Panc1 (cell line): ENCODE results near the gene DPYD. TPM values are rescaled to one million over a fixed set of nuclear protein-coding genes. Genes with fewer than 3 reads are reported as not detected.

ENCODE experiments used
- ATAC-seq: fragments of 200-7000 bp; cut with Tn5 transposase; 2 replicates; pipeline ENCODE4 v1.9.1; 2020; ENCODE audit warnings: mild to moderate bottlenecking, moderate library complexity
- BruUV-seq: library from RNA; stranded (reverse); fragments of 400-500 nt; replicated peaks from 2 replicates; lab custom pipeline; 2021; lab: Mats Ljungman, UMichigan
- CTCF ChIA-PET: fragments of 300-600 bp; sonication (Branson Sonifier 250); formaldehyde crosslinking; loops from one replicate; lab custom pipeline; 2022; ENCODE audit warnings: antibody characterized with exemption; lab: Charles Lee
- POLR2A ChIA-PET: fragments of 300-600 bp; sonication (Branson Sonifier 250); formaldehyde crosslinking; loops from one replicate; lab custom pipeline; 2022; ENCODE audit warnings: antibody characterized with exemption; lab: Charles Lee
- DNase-seq: peaks from one replicate; pipeline ENCODE4 v3.0.0-alpha.2; 2010; ENCODE audit warnings: low read depth, low spot score
- H3K27ac ChIP-seq: 2 replicates; pipeline ENCODE4 v1.5.1; 2011; ENCODE audit warnings: mild to moderate bottlenecking, low read length, inconsistent platforms
- H3K27me3 ChIP-seq: fragments of 200-500 bp; sonication (Bioruptor generic); 2 replicates; pipeline ENCODE4 v1.6.0; 2014; ENCODE audit warnings: low read length, inconsistent platforms; ENCODE audit not compliant: control insufficient read depth, insufficient read depth
- H3K36me3 ChIP-seq: fragments of 200-500 bp; sonication (Bioruptor generic); 2 replicates; pipeline ENCODE4 v1.5.1; 2014; ENCODE audit warnings: inconsistent platforms, mild to moderate bottlenecking, low read length, moderate library complexity; ENCODE audit not compliant: control insufficient read depth, insufficient read depth
- H3K4me1 ChIP-seq: 2 replicates; pipeline ENCODE4 v1.5.1; 2011; ENCODE audit warnings: inconsistent platforms, mild to moderate bottlenecking, low read length, moderate library complexity; ENCODE audit not compliant: control insufficient read depth, insufficient read depth
- H3K4me3 ChIP-seq, 2 experiments: 2 replicates each; pipeline ENCODE4 v1.5.1; 2011 to 2012; ENCODE audit warnings: low read depth in 2 of 2, low read length in 2 of 2, mild to moderate bottlenecking in 2 of 2, inconsistent platforms in 1 of 2, moderate library complexity in 1 of 2
- H3K9me3 ChIP-seq: fragments of 200-500 bp; sonication (Bioruptor generic); 2 replicates; pipeline ENCODE4 v1.5.1; 2014; ENCODE audit warnings: low read depth, mild to moderate bottlenecking, inconsistent platforms, low read length, moderate library complexity; ENCODE audit not compliant: control insufficient read depth, insufficient read depth
- CTCF ChIP-seq: fragments of 450-650 bp; IDR thresholded peaks from 2 replicates; pipeline ENCODE4 v1.5.1; 2017; ENCODE audit warnings: mild to moderate bottlenecking
- POLR2AphosphoS5 ChIP-seq: IDR thresholded peaks from 2 replicates; pipeline ENCODE4 v1.6.1; 2012; ENCODE audit warnings: mild to moderate bottlenecking, low read depth, low read length, moderate library complexity
- REST ChIP-seq, 2 experiments: IDR thresholded peaks; 2 replicates each; pipeline ENCODE4 v1.6.1; 2011 to 2012; ENCODE audit warnings: low read depth in 2 of 2, control low read depth in 1 of 2, low read length in 1 of 2, mild to moderate bottlenecking in 1 of 2, moderate library complexity in 1 of 2; ENCODE audit not compliant: insufficient read depth in 1 of 2
- SIN3A ChIP-seq: IDR thresholded peaks from 2 replicates; pipeline ENCODE4 v1.6.1; 2012; ENCODE audit warnings: low read depth, mild to moderate bottlenecking, low read length, moderate library complexity, borderline replicate concordance; ENCODE audit not compliant: insufficient read depth
- TCF7L2 ChIP-seq: IDR thresholded peaks from 2 replicates; pipeline ENCODE4 v1.6.1; 2011; ENCODE audit warnings: mild to moderate bottlenecking, low read depth, low read length, inconsistent platforms
- in situ Hi-C: cut with HindIII; loops from 2 replicates; pipeline ENCODE4 v1.10.0; 2016; ENCODE audit warnings: low sequenced_read_pairs, low pct_unique_long_range_greater_than_20kb
- intact Hi-C: fragments of 100-400 bp; cut with micrococcal nuclease; formaldehyde crosslinking; loops from one replicate; pipeline ENCODE4 v1.10.0; 2022; ENCODE audit not compliant: unreplicated experiment
- total RNA-seq: library from RNA; stranded (reverse); gene quantifications from one replicate; pipeline ENCODE4 v1.2.1, GENCODE V29; 2021; ENCODE audit not compliant: unreplicated experiment

Gene DPYD
- total RNA-seq, 1 experiment from 2014 or later: 2.0 TPM

- in situ Hi-C loops: no loop called here
Observed at GRCh38 chr1:97867127-97867526, 53.7 kb downstream of the DPYD start.

GRCh38 chr1:97864615-97865014 is 56.2 kb downstream of the DPYD start:
- Histone ChIP-seq H3K4me3 (no peak overlapping the region), H3K27me3 (no peaks in the 10 kb centered on the region), H3K4me1 (no peaks in the 10 kb centered on the region), H3K27ac (no peak overlapping the region), H3K36me3 (no peaks in the 10 kb centered on the region), H3K9me3 (no peaks in the 10 kb centered on the region)
- ChIA-PET CTCF (no interaction called here), POLR2A (no interaction called here)
- in situ Hi-C loops: no loop called here
- no peak for DNase-seq
- no peak for TF ChIP-seq REST (IDR thresholded peaks at IDR 0.05; ENCODE audit: insufficient read depth in 1 of 2, low read depth in 2 of 2, low read length in 1 of 2)
- TF ChIP-seq SIN3A: no peak
- TF ChIP-seq CTCF: no peak
- no peak for TF ChIP-seq POLR2AphosphoS5
- BruUV-seq: no TSS peak
- no peak for ATAC-seq
- intact Hi-C loops: no loop called here

More at GRCh38 chr1:97867127-97867526, 53.7 kb downstream of the DPYD start:
- Histone ChIP-seq H3K27me3 (no peaks in the 10 kb centered on the region), H3K4me1 (no peaks in the 10 kb centered on the region; the same call in 1 of the 2 replicates), H3K9me3 (no peaks in the 10 kb centered on the region), H3K4me3 (no peak overlapping the region), H3K27ac (no peak overlapping the region), H3K36me3 (no peaks in the 10 kb centered on the region)
- TF ChIP-seq TCF7L2 (no peak), POLR2AphosphoS5 (no peak), CTCF (no peak), REST (IDR thresholded peaks at IDR 0.05; ENCODE audit: insufficient read depth in 1 of 2, low read depth in 2 of 2, low read length in 1 of 2) (no peak), SIN3A (no peak)
- intact Hi-C loops: no loop called here
- ChIA-PET CTCF (no interaction called here), POLR2A (no interaction called here)
- no peak for ATAC-seq
- DNase-seq: no peak
- BruUV-seq: no TSS peak
